Common myeloid progenitor, CD34-positive (primary cell): Measurements from ENCODE around the gene VPS4A.
A peak's percentile ranks its signal among the peaks of the same experiment; 100 is the strongest.

Experiments
- CTCF ChIA-PET: fragments of 350-600 bp; sonication (Branson Sonifier 250); formaldehyde crosslinking; loops from one replicate; lab custom pipeline; 2021; ENCODE audit warnings: antibody characterized with exemption; lab: Charles Lee
- POLR2A ChIA-PET: fragments of 350-600 bp; sonication (Branson Sonifier 250); formaldehyde crosslinking; loops from one replicate; lab custom pipeline; 2021; ENCODE audit warnings: antibody characterized with exemption; lab: Charles Lee
- DNase-seq, 3 donors: peaks; one replicate each; pipeline versions ENCODE4 v3.0.0 to v3.0.0-alpha.2; 2013
- H3K27ac ChIP-seq, 2 experiments: 1 replicate in 1 of 2; 2 replicates in 1 of 2; pipeline ENCODE4 v1.7.0; 2013; ENCODE audit warnings: inconsistent platforms in 2 of 2, low read length in 2 of 2, mild to moderate bottlenecking in 2 of 2, low read depth in 1 of 2, moderate library complexity in 1 of 2; ENCODE audit not compliant: severe bottlenecking in 2 of 2, insufficient read depth in 1 of 2, poor library complexity in 1 of 2
- H3K27me3 ChIP-seq, 5 experiments: replicated peaks in 2 of 5; 1 replicate in 3 of 5; 2 replicates in 2 of 5; pipeline versions ENCODE4 v1.6.1 to v1.7.0; 2013; ENCODE audit warnings: low read length in 4 of 5, mild to moderate bottlenecking in 2 of 5, moderate library complexity in 2 of 5, inconsistent platforms in 1 of 5; ENCODE audit not compliant: insufficient read depth in 5 of 5, control insufficient read depth in 4 of 5
- H3K36me3 ChIP-seq, 4 experiments: 1 replicate in 2 of 4; 2 replicates in 2 of 4; pipeline versions ENCODE4 v1.6.1 to v1.7.0; 2013; ENCODE audit warnings: low read length in 3 of 4, control low read depth in 1 of 4, mild to moderate bottlenecking in 1 of 4; ENCODE audit not compliant: control insufficient read depth in 4 of 4, insufficient read depth in 4 of 4
- H3K4me1 ChIP-seq, 4 experiments: 1 replicate in 3 of 4; 2 replicates in 1 of 4; pipeline versions ENCODE4 v1.6.1 to v1.7.1; 2013; ENCODE audit warnings: low read length in 3 of 4, mild to moderate bottlenecking in 3 of 4, control low read depth in 1 of 4, inconsistent platforms in 1 of 4, moderate library complexity in 1 of 4; ENCODE audit not compliant: control insufficient read depth in 4 of 4, insufficient read depth in 4 of 4; ENCODE audit errors: control extremely low read depth in 1 of 4
- H3K4me3 ChIP-seq, 7 experiments: 1 replicate in 4 of 7; 2 replicates in 3 of 7; pipeline versions ENCODE4 v1.5.1 to v1.7.0; 2013; ENCODE audit warnings: mild to moderate bottlenecking in 7 of 7, low read length in 6 of 7, moderate library complexity in 6 of 7, inconsistent platforms in 2 of 7, low read depth in 2 of 7, control low read depth in 1 of 7; ENCODE audit not compliant: insufficient read depth in 4 of 7, control insufficient read depth in 1 of 7; ENCODE audit errors: extremely low read depth in 1 of 7
- H3K9me3 ChIP-seq, 5 experiments: 1 replicate in 4 of 5; 2 replicates in 1 of 5; pipeline versions ENCODE4 v1.6.1 to v1.7.1; 2013; ENCODE audit warnings: low read length in 4 of 5, mild to moderate bottlenecking in 2 of 5, inconsistent platforms in 1 of 5, low read depth in 1 of 5, moderate library complexity in 1 of 5; ENCODE audit not compliant: control insufficient read depth in 4 of 5, insufficient read depth in 2 of 5; ENCODE audit errors: control extremely low read depth in 1 of 5
- WGBS: methylation state at CpG from one replicate; pipeline ENCODE4 v1.1.5; 2013; ENCODE audit not compliant: insufficient coverage; 5-methylcytosine and 5-hydroxymethylcytosine counted together

Gene VPS4A

DNA sequence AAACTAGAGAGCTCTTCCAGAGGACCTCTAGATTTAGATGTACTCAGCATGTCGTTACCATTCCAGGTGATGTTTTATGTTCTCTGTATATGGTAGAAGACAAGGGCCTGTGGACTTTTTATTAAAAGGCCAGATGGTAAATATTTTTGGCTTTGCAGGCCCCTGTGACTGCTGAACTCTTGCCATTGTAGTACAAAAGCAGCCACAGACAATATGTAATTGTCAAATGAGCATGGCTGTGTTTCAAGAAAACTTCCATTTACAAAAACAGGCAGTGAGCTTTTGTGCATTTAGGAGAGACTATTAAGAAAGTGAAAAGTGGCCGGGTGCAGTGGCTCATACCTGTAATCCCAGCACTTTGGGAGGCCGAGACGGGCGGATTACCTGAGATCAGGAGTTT lies 33.0 kb downstream of the VPS4A start:
- no peaks in the 10 kb centered on the region for H3K27me3 ChIP-seq
- ChIA-PET POLR2A (interaction anchor here (0.7 kb wide), 1 partner anchor 11 kb away, joined by 3 read pairs; no protein-coding TSS in a partner anchor), CTCF (no interaction called here)
- peaks cover 9 to 26% (median 19%) of the 10 kb centered on the region in 4 experiments for H3K36me3 ChIP-seq
- WGBS, result 92% methylated on average over 4 of the region's 5 CpGs
- no peak for DNase-seq
- peaks cover 5 to 21% (median 12%) of the 10 kb centered on the region in 4 experiments for H3K4me1 ChIP-seq
- no peak overlapping the region for H3K4me3 ChIP-seq
- no peaks in the 10 kb centered on the region for H3K9me3 ChIP-seq
- no peak overlapping the region for H3K27ac ChIP-seq

GRCh38 chr16:69345923-69346322 lies 34.8 kb downstream of the VPS4A start:
- H3K27me3 ChIP-seq, result no peaks in the 10 kb centered on the region
- no peaks in the 10 kb centered on the region for H3K9me3 ChIP-seq
- peaks cover 15 to 36% (median 26%) of the 10 kb centered on the region in 4 experiments for H3K36me3 ChIP-seq
- no peak overlapping the region for H3K27ac ChIP-seq
- no CpG with 5 or more reads among the region's 4 CpGs for WGBS
- no peak overlapping the region for H3K4me3 ChIP-seq
- peak in 2 of 3 donors; percentile 43 to 50 for DNase-seq
- H3K4me1 ChIP-seq, result peaks cover 0 to 13% (median 3%) of the 10 kb centered on the region in 4 experiments
- CTCF ChIA-PET, result no interaction called here
- POLR2A ChIA-PET, result no interaction called here

DNA sequence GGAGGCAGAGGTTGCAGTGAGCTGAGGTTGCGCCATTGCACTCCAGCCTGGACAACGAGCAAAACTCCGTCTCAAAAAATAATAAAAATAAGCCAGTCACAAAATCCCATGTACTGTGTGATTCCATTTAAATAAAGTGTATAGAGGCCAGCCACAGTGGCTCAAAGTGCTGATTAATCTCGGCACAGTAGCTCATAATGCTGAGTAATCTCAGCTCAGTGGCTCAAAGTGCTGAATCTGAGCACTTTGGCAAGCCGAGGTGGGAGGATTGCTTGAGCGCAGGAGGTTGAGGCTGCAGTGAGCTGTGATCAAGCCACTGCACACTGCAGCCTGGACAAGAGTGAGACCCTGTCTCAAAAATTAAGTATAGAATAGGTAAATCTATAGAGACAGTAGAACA lies 35.5 kb downstream of the VPS4A start:
- H3K27ac ChIP-seq, result no peak overlapping the region
- H3K9me3 ChIP-seq, result no peaks in the 10 kb centered on the region
- POLR2A ChIA-PET, result no interaction called here
- CTCF ChIA-PET, result no interaction called here
- no peak for DNase-seq
- WGBS, result 85% methylated on average over 4 of the region's 6 CpGs
- no peak overlapping the region for H3K4me3 ChIP-seq
- no peaks in the 10 kb centered on the region for H3K27me3 ChIP-seq
- H3K36me3 ChIP-seq, result peaks cover 15 to 37% (median 23%) of the 10 kb centered on the region in 4 experiments
- H3K4me1 ChIP-seq, result peaks cover 0 to 8% (median under 1%) of the 10 kb centered on the region in 4 experiments

GRCh38 chr16:69348222-69348621 lies 37.1 kb downstream of the VPS4A start:
- ChIA-PET POLR2A (no interaction called here), CTCF (interaction anchor here (1.0 kb wide), 1 partner anchor 15 kb away, joined by 3 read pairs; no protein-coding TSS in a partner anchor)
- H3K4me3 ChIP-seq, result no peak overlapping the region
- no peaks in the 10 kb centered on the region for H3K9me3 ChIP-seq
- no peak for DNase-seq
- no peak overlapping the region for H3K27ac ChIP-seq
- H3K4me1 ChIP-seq, result peaks cover 0 to 8% (median under 1%) of the 10 kb centered on the region in 4 experiments
- WGBS, result 97% methylated on average over 4 of the region's 6 CpGs
- H3K27me3 ChIP-seq, result no peaks in the 10 kb centered on the region
- H3K36me3 ChIP-seq, result peaks cover 16 to 35% (median 19%) of the 10 kb centered on the region in 4 experiments

DNA sequence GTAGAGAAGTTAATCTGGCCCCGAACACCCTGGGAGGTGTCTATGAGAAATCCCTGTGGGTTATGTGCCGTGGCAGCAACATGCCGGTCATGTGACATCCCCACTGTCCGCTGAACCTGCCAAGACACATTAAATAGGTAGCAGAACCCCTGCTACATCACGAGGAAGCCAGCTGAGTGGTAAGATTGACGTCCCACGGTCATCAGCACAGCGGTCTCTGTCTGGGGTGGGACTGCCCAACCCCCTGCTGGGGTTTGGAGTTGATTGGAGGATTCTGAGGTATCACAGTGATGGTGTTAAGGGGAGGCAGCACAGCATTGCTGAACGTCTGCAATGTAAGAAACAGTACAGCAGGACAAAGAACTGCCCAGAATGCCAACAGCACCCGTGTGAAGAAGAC lies 38.4 kb downstream of the VPS4A start:
- CTCF ChIA-PET, result interaction anchor here (0.7 kb wide), 1 partner anchor 163 kb away, joined by 3 read pairs; the partner anchor contains the start of gene SNTB2
- POLR2A ChIA-PET, result no interaction called here

DNA sequence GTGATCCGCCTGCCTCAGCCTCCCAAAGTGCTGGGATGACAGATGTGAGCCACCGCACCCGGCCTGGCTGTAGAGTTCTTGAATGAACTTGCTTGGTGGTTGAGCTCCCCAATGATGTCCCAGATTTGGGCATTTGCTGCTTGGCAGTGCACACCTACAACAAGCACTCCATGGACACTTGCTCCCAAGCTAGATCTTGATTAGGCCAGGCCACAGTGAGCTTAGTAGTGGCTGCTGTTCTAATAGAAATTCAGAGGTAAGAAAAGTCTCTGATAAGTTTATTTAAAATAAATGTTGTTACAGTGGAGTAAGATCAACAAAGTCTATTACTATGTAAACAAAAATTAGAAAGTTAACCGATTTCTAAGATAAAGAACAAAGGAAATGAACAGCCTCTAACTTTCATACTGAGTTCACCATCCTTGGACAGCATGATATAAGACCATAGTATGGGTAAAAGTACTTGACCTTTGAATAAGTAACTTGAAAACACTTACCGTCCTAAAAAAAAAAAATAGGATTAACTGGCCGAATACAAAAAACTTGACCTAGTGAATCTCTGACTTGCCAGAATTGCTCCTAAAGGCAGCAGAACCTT lies 39.5 kb downstream of the VPS4A start:
- no peak overlapping the region for H3K27ac ChIP-seq
- H3K36me3 ChIP-seq, result peaks cover 14 to 46% (median 24%) of the 10 kb centered on the region in 4 experiments
- ChIA-PET CTCF (no interaction called here), POLR2A (interaction anchor here (0.6 kb wide), 1 partner anchor 53 kb away, joined by 4 read pairs; no protein-coding TSS in a partner anchor)
- H3K4me3 ChIP-seq, result no peak overlapping the region
- no peak for DNase-seq
- H3K27me3 ChIP-seq, result no peaks in the 10 kb centered on the region
- H3K4me1 ChIP-seq, result peaks cover 0 to 4% (median under 1%) of the 10 kb centered on the region in 4 experiments
- 100% methylated on average over 3 of the region's 6 CpGs for WGBS
- no peaks in the 10 kb centered on the region for H3K9me3 ChIP-seq

More for the DNA sequence above, 38.4 kb downstream of the VPS4A start:
- Histone ChIP-seq H3K4me1 (peaks cover 0 to 8% (median under 1%) of the 10 kb centered on the region in 4 experiments), H3K27me3 (no peaks in the 10 kb centered on the region), H3K9me3 (no peaks in the 10 kb centered on the region), H3K4me3 (no peak overlapping the region), H3K27ac (no peak overlapping the region), H3K36me3 (peaks cover 14 to 35% (median 19%) of the 10 kb centered on the region in 4 experiments)
- no peak for DNase-seq
- WGBS, result 94% methylated on average over 9 of the region's 10 CpGs
